GM20431 (cell line): ENCODE measurements around the gene LRCH2.
"Not testable (repeated sequence)": the region's sequence is repeated elsewhere in the genome, so short reads cannot be mapped to it uniquely, and the experiment has no call there.

Source experiments
- in situ Hi-C: fragments of 300-500 bp; cut with MseI, MboI; formaldehyde crosslinking; loops from one replicate; pipeline ENCODE4 v1.15.0; 2020; ENCODE audit warnings: low sequenced_read_pairs; ENCODE audit not compliant: unreplicated experiment

The LRCH2 gene

DNA sequence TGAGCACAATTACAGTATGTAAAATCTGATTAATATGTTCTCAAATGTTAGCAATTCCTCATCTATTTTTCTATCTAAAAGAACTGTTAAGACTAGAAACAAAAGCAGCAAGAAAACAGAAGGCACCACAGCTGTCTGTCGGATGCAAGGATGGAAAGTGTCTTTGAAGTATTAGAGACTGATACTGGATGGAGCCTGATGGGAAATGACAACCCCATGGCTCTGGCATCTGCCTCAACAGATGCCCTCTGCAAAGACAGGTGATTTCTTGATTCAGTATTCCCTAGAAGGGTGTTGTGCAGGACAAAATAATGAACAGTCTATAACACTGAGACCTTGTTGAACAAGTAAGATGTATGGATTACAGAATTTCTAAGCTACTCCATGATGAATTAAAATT, 19.7 kb downstream of the LRCH2 start:
- in situ Hi-C loops, result no loop called here

DNA sequence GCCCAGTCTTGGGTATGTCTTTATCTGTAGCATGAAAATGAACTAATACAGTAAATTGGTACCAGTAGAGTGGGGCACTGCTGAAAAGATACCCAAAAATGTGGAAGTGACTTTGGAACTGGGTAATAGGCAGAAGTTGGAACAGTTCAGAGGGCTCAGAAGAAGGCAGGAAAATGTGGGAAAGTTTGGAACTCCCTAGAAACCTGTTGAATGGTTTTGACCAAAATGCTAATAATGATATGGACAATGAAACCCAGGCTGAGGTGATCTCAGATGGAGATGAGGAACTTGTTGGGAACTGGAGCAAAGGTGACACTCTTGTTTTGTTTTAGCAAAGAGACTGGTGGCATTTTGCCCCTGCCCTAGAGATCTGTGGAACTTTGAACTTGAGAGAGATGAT, 24.3 kb downstream of the LRCH2 start:
- in situ Hi-C loops, result not testable (repeated sequence)

DNA sequence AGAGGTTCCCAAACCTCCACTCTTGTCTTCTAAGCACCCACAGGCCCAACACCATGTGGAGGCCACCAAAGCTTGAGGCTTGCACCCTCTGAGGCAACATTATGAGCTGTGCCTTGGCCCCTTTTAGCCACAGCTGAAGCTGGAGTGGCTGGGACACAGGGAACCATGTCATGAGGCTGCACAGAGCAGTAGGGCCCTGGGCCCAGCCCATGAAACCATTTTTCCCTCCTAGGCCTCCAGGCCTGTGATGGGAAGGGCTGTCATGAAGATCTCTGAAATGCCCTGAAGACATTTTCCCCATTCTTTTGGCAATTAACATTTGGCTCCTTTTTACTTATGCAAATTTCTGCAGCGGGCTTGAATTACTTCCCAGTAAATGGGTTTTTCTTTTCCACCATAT, 29.9 kb downstream of the LRCH2 start:
- in situ Hi-C loops, result no loop called here

DNA sequence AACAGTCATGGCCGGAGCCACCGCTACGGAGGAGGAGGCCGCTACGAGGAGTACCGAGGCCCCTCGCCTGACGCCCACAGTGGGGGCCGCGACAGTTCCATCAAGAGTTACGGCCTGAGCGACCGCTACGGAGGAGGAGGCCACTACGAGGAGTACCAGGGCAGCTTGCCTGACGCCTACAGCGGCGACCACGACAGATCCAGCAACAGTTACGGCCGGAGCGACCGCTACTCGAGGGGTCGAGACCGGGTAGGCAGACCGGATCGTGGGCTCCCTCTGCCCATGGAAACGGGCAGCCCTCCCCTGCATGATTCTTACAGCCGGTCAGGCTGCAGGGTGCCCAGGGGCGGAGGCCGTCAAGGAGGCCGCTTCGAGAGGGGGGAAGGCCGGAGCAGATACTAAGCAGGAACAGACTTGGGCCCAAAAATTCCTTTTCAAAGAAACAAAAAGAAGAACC, 41.6 kb downstream of the LRCH2 start:
- in situ Hi-C loops, result no loop called here

DNA sequence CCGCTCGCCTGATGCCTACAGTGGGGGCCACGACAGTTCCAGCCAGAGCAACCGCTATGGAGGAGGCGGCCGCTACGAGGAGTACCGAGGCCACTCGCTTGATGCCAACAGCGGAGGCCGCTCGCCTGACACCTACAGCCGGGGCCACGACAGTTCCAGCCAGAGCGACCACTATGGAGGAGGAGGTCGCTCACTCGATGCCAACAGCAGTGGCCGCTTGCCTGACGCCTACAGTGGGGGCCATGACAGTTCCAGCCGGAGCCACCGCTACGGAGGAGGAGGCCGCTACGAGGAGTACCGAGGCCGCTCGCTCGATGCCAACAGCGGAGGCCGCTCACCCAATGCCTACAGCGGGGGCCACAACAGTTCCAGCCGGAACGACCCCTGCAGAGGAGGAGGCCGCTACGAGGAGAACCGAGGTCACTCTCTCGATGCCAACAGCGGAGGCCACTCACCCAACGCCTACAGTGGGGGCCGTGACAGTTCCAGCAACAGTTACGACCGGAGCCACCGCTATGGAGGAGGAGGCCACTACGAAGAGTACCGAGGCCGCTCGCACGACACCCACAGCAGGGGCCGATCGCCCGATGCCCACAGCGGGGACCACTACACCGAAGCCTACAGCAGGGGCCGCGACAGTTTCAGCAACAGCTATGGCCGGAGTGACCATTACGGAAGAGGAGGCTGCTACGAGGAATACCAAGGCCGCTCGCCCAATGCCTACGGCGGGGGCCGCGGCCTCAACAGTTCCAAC, 42.2 kb downstream of the LRCH2 start:
- in situ Hi-C loops, result no loop called here

DNA sequence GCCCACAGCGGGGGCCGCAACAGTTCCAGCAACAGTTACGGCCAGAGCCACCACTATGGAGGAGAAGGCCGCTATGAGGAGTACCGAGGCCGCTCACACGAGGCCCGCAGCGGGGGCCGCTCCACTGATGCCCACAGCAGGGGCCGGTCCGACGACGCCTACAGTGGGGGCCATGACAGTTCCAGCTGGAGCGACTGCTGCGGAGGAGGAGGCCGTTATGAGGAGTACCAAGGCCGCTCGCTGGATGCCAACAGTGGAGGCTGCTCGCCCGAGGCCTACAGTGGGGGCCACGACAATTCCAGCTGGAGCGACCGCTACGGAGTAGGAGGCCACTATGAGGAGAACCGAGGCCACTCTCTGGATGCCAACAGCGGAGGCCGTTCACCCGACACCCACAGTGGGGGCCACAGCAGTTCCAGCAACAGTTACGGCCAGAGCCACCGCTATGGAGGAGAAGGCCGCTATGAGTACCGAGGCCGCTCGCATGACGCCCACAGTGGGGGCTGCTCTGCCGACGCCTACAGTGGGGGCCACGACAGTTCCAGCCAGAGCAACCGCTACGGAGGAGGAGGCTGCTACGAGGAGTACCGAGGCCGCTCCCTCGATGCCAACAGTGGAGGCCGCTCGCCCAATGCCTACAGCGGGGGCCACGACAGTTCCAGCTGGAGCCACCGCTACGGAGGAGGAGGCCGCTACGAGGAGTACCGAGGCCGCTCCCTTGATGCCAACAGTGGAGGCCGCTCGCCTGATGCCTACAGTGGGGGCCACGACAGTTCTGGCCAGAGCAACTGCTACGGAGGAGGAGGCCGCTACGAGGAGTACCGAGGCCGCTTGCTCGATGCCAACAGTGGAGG, 43.0 kb downstream of the LRCH2 start:
- in situ Hi-C loops, result no loop called here

DNA sequence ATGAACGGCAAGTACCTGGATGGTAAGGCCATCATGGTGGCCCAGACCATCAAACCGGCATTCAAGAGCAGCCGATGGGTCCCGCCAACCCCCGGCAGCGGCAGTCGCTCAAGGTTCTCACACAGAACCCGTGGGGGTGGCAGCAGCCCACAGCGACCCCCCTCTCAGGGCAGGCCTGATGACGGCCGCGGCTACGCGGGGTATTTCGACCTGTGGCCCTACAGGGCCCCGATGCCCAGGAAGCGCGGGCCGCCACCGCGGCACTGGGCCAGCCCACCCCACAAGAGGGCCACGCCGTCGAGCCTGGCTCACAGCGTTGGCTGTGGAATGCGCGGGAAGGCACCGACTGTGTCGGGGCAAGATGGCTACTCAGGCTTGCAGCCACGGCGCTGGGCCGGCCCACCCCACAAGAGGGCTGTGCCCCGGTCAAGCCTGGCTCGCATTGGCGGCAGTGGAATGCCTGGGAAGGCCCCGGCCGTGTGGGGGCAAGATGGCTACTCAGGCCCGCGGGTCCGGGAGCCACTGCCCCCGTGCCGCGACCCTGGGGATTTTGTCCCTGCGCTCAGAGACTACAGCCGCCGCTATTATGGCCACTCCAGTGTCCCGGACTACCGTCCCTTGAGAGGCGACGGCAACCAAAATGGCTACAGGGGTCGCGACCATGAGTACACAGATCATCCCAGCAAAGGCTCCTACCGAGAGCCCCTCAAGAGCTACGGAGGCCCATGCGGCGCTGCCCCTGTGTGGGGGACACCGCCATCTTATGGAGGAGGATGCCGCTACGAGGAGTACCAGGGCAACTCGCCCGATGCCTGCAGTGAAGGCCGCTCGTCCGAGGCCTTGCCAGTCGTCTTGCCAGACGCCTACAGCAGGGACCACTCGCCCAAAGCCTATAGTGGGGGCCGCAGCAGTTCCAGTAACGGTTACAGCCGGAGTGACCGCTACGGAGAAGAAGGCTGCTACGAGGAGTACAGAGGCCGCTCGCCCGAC, 44.0 kb downstream of the LRCH2 start:
- in situ Hi-C loops, result no loop called here

DNA sequence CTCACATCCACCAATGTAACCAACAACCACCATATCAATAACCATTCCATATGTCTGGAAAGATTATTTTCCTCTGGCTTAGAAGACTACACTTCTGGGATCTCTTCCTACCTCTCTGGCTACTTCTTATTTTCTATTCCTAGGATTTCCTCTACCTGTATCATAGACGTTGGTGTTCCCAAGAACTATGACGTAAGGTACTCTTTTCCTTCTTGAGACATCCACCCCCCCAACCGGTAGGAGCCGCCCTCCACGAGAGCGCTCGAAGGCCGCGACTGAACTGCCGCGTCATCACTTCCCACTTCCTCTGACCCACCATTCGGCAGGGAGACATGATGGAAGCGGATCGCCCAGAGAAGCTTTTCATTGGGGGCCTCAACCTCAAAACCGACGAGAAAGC, 44.8 kb downstream of the LRCH2 start, which contains the start of gene RBMXL3:
Gene RBMXL3, plus strand, starts transcription at position 301 of the 400 bp plus-strand sequence. Its CDS starts 32 bp downstream, at position 333.
- in situ Hi-C loops, result no loop called here

DNA sequence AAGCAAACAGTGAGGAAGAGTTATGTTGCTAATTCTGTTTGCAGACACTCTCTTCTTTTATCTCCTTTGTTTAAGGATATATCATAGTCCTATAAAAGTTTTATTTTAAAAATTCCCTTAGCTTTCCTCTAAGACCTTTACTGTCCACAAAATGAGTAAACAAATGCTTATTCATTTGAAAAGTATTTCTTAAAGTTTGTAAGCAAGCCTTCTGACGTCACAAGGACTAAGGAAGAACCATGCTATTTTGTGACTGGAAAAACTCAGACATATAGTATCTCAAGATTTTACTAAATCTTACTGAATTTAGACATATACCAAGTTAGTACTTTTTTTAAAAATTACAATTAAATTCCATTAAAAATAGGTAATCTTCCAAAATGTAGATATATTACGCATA, 49.9 kb downstream of the LRCH2 start:
- in situ Hi-C loops, result no loop called here

DNA sequence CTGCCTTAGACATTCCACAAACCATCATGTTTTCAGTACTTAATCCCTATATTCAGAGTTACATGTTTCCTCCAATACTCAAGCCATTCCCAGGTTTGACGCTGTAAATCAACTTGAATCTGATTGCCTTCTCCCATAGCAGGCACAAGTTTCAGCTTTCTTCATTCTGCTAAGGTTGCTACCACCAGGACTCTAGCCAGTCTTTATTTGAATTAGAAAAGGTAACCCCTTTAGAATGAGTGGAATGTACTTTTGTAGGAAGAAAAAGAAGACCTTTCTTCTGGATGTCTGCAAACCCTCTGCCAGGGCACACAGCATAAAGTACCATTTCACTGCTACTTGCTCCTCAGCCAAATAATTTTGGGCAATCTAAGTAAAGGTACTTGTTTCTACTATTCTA, 55.4 kb downstream of the LRCH2 start:
- in situ Hi-C loops, result no loop called here

DNA sequence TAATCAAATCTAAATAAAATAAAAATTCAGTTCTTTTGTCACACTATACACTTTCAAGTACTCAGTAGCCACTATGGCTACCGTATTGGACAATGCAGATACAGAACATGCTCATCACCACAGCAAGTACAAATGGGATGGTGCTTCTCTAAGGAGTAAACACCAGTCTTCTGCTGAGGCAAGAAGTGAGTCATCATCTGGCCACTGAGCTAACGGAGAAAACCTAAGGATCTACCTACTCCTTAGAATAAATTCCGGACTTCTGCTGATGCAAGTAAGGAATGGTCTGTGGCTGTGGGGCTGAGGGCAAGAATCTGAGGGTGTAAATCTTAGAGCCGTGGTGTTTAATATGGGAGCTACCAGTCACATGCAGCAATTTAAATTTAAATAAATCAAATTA, 56.0 kb downstream of the LRCH2 start:
- in situ Hi-C loops, result no loop called here

DNA sequence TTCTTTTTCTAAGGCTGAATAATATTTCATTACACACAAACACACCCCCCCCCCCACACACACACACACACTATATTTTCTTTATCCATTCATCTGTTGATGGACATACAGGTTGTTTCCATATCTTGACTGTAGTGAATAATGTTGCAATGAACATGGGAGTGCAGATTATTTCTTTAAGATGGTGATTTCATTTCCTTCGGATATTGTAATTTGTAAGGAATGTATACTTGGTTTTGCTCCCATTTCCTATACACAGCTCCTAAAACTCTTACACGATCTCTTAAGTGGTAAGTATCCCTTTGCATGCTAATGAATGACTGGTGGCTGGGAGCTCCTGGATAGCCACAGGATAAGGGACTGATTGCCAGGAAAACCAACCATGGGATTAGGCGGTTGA, 59.3 kb downstream of the LRCH2 start:
- in situ Hi-C loops, result no loop called here

DNA sequence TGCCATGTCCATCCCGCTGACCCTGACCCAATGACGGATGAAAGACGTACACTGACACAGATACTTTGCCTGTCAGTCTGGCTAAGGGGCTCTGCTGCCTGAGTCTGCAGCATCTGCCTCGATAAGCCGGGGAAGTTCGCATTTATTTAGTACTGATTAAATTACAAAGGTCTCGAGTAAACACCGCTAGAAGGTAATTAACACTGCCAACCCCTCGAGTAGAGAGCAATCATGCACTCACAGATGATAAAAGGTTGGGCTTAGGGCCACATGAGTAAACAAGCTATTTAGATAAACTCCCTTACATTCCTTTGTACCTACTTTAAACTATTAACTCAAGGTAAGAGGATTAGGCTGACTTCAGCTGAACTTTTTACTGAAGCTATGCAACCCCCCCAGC, 60.7 kb downstream of the LRCH2 start:
- in situ Hi-C loops, result no loop called here

DNA sequence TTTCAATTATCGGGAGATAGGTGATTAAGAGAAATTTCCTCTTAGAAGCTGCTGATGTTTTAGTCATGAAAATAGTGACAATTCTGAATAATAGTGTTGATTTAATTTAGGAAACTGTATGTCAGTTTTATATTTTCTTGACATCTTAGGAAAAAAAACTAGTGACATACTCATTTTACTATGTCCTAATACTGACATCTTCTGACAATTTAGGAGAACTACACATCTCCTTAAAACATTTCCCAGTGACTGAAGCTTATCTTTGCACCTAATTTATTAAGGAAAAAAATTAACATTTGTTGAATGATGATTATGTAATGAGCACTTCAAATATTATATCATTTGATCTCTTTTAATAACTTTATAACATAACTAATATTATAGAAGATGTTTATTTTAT, 86.7 kb downstream of the LRCH2 start:
- in situ Hi-C loops, result no loop called here

DNA sequence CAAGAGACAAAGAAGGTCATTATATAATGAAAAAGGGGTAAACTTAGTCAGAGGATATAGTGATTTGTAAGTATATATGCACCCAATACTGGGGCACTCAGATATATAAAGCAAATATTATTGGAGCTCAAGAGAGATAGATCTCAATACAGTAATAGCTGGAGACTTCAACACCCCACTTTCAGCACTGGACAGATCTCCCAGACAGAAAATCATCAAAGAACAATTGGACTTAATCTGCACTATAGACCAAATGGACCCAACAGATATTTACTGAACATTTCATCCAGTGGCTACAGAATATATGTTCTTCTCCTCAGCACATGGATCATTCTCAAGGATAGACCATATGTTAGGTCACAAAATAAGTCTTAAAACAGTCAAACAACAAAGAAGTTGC, 91.8 kb downstream of the LRCH2 start:
- in situ Hi-C loops, result no loop called here

DNA sequence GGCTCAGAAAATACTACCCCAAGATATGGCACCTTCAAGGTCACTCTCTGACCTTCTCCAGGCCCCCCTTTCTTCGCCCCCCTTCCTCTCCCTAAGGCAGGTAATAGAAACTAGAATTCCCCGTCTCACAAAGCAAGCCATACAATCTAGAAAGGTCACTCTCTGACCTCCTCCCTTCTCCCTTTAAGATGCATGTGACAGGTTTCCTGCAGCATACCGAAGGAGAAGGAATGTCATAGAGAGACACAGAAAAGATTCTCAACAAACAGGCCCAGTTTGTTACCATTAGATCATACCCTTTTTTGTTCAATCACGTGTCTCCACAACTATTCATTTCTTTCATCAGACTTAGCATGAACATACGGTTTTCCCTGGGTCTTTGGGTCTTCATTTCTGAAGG, 95.9 kb downstream of the LRCH2 start:
- in situ Hi-C loops, result no loop called here

DNA sequence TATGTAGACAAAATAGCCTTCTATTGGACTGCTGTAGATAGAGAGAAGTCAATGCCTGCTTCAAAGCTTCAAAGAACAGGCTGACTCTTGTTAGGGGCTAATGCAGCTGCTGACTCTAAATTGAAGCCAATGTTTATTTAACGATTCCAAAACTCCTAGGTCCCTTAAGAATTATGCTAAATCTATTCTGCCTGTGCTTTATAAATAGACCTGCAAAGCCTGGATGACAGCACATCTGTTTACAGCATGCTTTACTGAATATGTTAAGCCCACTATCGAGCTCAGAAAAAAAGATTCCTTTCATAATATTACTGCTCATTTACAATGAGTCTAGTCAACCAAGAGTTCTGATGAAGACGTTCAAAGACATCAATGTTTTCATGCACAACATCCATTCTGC, 99.5 kb downstream of the LRCH2 start:
- in situ Hi-C loops, result no loop called here

DNA sequence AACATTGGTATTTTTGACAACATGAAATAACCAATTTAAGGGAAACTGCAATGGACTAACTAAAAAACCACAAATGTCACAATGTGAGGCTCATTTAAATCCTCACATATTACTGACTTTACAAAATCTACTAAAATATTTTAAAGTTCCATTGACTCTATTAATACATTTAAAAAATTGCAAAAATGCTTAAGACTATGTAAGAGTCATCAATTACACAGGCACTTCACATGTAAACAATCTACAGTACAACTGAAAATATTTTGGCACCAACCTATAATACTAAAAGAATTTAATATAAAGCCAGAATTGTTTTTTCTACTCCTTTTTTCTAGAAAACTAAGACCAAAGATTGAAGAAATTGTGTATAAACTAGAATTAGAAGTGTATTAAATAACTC, 121.5 kb downstream of the LRCH2 start:
- in situ Hi-C loops, result no loop called here

DNA sequence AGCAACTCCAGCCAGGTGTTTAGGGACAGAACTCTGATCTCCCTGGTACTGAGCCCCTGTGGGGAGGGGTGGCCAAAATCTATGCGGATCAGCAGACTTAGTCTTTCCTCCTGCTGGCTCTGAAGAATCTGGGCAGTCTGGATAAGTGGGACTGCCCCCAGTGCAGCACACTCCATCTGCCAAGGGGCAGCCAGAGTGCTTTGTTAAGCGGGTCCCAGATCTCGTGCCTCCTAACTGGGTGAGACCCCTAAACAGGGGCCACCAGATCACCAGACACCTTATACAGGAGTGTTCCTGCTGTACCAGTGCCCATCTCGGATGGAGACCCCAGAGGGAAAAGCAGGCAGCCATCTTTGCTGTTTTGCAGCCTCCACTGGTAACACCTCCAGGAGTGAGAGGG, 135.0 kb downstream of the LRCH2 start:
- in situ Hi-C loops, result no loop called here

DNA sequence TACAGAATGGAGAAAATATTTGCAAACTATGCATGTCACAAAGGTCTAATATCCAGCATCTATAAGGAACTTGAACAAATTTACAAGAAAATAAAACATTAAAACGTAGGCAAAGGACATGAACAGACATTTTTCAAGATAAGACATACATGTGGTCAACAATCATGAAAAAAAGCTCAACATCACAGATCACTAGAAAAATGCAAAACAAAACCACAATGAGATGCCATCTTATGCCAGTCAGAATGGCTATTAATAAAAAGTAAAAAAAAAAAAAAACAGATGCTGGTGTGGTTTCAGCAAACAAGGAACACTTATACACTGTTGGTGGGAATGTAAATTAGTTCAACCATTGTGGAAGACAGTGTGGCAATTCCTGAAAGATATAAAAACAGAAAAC, 140.7 kb downstream of the LRCH2 start:
- in situ Hi-C loops, result no loop called here
